ENCODE results near the gene AMPD3. TPM values are rescaled to one million over a fixed set of nuclear protein-coding genes. Genes with fewer than 3 reads are reported as not detected.

The AMPD3 gene
- total and polyA plus RNA-seq, 2 of the 13 experiments (the other 11 are each of a cell fraction or from before 2014, with no cell fraction given): 0.33 to 2.3 TPM

- 0 out of 2 replicates have a peak, but pooled peaks have one; percentile 18 for TF ChIP-seq ZNF687 (CRISPR knock-in tag; IDR thresholded peaks at IDR 0.05)
- 0 out of 2 replicates have a peak, but pooled peaks have one; percentile 16 for TF ChIP-seq BHLHE40 (IDR thresholded peaks at IDR 0.05; ENCODE audit: low read length)
- TF ChIP-seq MAFK (conservative IDR thresholded peaks at IDR 0.05 in 1 of 2, IDR thresholded peaks at IDR 0.05 in 1 of 2; ENCODE audit: low read length in 2 of 2): peak; percentile 92 to 99
- TF ChIP-seq SAP130 (CRISPR knock-in tag; IDR thresholded peaks at IDR 0.05; ENCODE audit: low read depth): peak; percentile 35
- TF ChIP-seq PATZ1 (CRISPR knock-in tag; IDR thresholded peaks at IDR 0.05): peak; percentile 37; the same call in 1 of the 2 replicates
- TF ChIP-seq MXI1 (IDR thresholded peaks at IDR 0.05; ENCODE audit: borderline replicate concordance, low read depth, low read length): peak; percentile 51; the same call in 1 of the 3 replicates
- TF ChIP-seq ARNT (IDR thresholded peaks at IDR 0.05): no peak
These were observed 35.6 kb downstream of the AMPD3 start (continued) for GRCh38 chr11:10490398-10491241.

Measured in HepG2 (cell line).